HG03460 (cell line): ENCODE data around the gene MFF.
A peak's percentile ranks its signal among the peaks of the same experiment; 100 is the strongest.

Experiments used
- ATAC-seq: cut with Tn5 transposase; IDR thresholded peaks from one replicate; pipeline ENCODE4 v1.9.1; 2021; ENCODE audit not compliant: unreplicated experiment

Gene MFF

DNA sequence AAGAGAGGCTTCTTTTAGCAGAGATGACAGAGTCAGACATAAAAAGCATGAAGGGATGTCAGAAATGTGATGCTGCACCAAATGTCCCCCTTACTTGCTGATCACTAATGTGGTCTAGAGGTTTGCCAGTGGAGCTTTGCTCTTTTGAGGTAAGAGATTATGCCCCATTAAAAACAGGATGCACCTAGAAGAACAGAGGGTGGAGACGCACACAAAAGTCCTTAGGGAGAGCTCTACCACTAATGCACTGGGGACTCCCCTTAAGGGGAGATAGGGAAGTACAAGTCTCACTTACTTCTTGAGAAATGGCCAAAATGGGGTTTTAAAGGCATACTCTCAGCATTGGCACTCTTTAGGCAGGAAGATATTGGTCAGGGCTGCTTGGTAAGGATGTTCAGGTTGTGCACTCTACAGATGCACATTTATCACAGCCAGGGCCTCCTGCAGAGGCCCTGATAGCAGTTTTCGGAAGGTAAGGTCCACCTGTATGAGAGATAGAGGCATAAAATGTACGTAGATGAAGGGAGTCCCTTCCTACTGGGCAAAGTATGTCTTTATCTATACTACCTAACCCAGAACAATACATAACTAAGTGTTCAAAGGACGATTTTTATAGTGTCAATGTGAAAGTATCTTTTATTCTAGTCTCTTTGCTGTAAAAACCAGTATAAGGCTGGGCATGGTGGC lies 79.7 kb downstream of the MFF start:
- ATAC-seq = no peak

DNA sequence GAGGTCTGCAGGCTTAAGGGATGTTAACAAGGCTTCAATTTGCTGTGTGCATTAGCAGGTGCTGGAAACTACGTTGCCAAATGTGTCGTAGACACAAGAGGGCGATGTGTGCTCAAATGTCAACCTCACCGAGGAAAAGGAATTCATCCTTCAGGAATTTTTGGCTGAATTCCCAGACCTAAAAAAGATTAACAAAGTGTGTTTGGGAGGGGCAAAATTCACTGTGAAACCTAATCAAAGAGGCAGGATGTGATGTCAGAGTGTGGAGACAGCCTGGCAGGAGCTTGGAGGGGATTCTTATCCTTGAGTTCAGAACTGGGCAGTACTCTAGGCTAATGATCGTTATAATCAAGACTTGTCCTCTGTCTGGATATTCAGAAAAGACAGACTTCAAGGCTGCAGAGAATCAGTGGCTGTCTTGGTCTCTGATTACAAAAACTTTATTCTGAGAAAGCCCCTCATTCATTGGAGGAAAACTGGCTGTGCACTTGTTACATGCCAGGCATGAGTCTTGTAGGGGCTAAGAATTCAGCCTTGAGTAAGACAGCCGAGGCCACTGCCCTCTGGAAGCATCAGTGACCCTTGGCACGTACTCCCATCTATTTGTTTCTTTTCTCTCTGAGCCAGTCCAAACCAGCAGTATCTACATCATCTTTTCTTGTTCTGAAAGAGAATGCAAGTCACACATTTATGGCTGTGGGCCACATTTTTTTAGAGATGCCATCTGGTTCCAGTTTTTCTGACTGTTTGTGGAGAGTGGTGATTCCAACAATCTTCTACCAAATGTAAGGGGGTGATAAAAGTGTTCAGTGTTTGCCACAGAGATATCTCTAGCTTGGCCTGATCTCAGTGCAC lies 81.4 kb downstream of the MFF start:
- ATAC-seq = peak; percentile 49
